Smooth muscle cell of the brain vasculature (primary cell): ENCODE measurements around the gene ARHGEF33.

Experiments used
- DNase-seq: peaks from one replicate; pipeline ENCODE4 v3.0.0-alpha.2; 2012; ENCODE audit warnings: low read depth, low spot score

The ARHGEF33 gene

DNA sequence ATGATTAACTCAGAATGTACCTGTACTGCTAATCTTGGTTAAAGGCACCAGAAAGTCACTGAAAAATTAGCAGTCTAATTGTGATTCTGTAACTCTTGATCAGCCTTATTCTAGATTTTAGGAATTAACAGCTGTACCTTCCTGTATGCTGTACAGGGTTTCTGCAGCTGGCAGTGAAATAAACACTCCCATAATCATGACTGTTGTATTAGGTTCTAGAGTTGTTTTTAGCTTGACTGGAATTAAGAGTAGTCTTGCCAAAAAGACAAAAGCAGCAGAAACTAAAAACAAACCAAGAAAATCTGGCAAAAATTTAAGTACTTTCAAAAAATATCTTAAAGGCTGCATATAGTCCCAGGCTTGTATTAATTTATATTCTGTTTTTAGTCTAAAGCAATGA, 127.7 kb downstream of the ARHGEF33 start:
- no peak for DNase-seq

DNA sequence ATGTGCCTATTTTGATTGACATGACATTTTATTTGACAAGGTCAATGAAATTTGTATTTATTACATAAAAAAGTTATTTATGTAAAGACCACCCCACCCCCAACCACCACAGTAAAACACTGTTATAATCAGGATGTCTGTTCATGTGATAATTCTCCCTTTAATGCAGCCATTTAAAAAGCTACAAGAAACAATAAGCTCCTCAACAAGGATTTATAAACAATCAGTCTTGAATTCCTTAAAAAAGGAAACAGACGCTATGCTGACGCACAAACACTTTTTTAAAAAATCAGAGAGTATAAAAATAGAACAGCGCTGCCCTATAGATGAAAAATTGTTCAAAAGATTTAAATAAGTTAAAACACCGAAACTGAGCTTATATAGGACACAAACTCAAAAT, 129.0 kb downstream of the ARHGEF33 start:
- no peak for DNase-seq

DNA sequence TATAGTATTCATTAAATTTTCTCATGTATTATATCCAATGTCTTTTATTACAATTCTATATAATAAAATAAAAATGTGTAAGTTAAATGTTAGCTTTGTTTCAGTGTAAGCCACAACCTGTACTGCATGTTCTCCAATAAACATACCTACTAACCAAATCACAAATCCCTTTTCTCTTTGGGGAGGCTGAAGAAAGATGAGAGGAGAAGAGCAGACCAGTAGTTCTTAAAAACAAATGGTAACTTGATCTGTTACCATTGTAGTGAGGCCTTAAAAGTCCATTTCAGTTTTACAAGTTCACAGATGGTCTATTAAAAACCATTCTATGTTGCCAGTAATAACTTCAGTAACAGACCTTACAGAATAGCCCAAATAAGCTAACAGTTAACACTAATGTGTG, 130.7 kb downstream of the ARHGEF33 start:
- DNase-seq, result no peak

DNA sequence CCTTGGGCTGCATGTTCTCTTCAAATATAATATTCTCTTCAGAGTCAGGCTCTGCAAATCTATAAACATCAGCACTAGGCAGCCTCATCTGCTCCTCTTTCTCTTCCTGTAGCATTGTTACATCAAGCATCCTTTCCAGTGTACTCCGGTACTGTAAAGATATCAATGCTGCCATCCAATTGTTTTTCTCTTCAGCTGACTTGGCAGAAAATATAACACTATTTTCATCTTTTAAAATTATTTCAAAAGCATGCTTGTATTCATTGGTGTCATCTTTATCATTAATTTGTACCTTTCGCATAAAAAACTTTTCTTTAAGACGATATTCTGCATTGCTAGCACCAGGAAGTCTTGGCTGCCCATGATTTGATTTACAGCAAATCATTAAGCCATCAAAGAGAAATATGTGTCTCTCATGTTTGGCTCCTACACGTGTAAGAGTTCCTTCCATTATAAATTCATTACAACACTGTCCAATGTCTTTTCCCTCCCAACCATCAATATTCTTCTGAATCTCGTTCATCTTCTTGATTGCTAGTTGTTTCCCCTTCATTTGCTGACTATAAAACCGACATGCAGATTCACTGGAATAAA, 133.1 kb downstream of the ARHGEF33 start:
- DNase-seq, result no peak

DNA sequence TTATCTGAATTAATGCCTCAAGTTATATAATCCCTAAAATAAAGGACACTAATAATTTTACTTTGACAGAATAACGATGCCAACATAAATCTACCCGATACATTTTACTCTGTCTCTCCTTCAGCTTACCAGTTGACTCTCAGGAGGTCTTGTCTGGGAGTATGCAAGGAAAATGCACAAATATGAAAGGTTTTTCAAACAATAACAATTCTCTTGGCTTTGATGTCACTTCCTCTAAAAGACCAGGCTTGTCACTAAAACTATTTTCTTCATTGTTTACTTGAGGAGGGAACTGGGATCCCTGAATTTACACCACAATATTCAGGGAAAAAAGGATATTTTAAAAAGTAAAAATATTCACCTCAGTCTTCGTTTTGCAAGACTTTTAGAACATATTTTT, 134.0 kb downstream of the ARHGEF33 start:
- DNase-seq, result no peak

DNA sequence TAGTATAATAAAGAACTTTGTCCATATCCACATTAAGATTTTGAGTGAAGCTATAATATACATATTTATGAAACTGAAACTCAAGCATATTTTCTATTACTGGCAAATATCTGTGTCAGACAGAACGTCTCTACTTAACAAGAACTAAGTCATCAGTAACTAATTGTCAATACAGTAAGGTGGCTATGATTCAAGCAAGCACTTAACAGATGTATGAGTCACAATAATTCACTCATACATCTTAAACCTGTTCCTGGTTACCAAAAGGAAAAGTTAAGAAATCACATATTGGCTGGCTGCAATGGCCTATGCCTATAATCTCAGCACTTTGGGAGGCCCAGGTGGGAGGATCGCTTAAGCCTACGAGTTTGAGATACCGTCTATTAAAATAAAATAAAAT, 135.2 kb downstream of the ARHGEF33 start:
- no peak for DNase-seq
